PC-9 (cell line): ENCODE data around the gene KCNMB3.

ENCODE experiments used
- EZH2 ChIP-seq: fragments of 200-600 bp; sonication (generic); IDR thresholded peaks from 2 replicates; pipeline ENCODE4 v1.8.0; 2017; ENCODE audit warnings: antibody characterized with exemption, low read depth
- TF ChIP-seq, protein P1 (sequence below): fragments of 200-600 bp; sonication (generic); conservative IDR thresholded peaks from 2 replicates; pipeline ENCODE4 v1.6.1; 2017; ENCODE audit warnings: mixed run types, antibody characterized with exemption, mild to moderate bottlenecking, moderate library complexity

GRCh38 chr3:179234199-179234598 lies 16.7 kb downstream of the KCNMB3 start:
- TF ChIP-seq, protein P1, sequence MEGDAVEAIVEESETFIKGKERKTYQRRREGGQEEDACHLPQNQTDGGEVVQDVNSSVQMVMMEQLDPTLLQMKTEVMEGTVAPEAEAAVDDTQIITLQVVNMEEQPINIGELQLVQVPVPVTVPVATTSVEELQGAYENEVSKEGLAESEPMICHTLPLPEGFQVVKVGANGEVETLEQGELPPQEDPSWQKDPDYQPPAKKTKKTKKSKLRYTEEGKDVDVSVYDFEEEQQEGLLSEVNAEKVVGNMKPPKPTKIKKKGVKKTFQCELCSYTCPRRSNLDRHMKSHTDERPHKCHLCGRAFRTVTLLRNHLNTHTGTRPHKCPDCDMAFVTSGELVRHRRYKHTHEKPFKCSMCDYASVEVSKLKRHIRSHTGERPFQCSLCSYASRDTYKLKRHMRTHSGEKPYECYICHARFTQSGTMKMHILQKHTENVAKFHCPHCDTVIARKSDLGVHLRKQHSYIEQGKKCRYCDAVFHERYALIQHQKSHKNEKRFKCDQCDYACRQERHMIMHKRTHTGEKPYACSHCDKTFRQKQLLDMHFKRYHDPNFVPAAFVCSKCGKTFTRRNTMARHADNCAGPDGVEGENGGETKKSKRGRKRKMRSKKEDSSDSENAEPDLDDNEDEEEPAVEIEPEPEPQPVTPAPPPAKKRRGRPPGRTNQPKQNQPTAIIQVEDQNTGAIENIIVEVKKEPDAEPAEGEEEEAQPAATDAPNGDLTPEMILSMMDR = no peak
- TF ChIP-seq EZH2 = no peak
